Gastroesophageal sphincter (tissue), 4 donors: ENCODE measurements around the gene TRAPPC14. TPM values are rescaled to one million over a fixed set of nuclear protein-coding genes. Genes with fewer than 3 reads are reported as not detected.

Experiments used
- ATAC-seq: fragments of 150-250 bp; one replicate; pipeline ENCODE4 v1.9.1; 2016; ENCODE audit warnings: mild to moderate bottlenecking, moderate library complexity
- H3K27ac ChIP-seq, 4 donors: fragments of 200-600 bp; sonication (generic) in 3 of 4; 1 replicate in 3 of 4; 2 replicates in 1 of 4; pipeline ENCODE4 v1.5.1; 2016 to 2019
- H3K27me3 ChIP-seq: fragments of 200-600 bp; sonication (generic); one replicate; pipeline ENCODE4 v1.5.1; 2019
- H3K36me3 ChIP-seq, 2 donors: fragments of 200-600 bp; sonication (generic); one replicate each; pipeline ENCODE4 v1.5.1; 2019; ENCODE audit warnings: control low read depth in 1 of 2
- H3K4me1 ChIP-seq, 3 donors: fragments of 200-600 bp; sonication (generic); 1 replicate in 2 of 3; 2 replicates in 1 of 3; pipeline ENCODE4 v1.5.1; 2016 to 2019; ENCODE audit warnings: control low read depth in 2 of 3
- H3K4me3 ChIP-seq, 2 donors: fragments of 200-600 bp; sonication (generic); one replicate each; pipeline ENCODE4 v1.5.1; 2019; ENCODE audit warnings: mild to moderate bottlenecking in 1 of 2, moderate library complexity in 1 of 2
- H3K9me3 ChIP-seq, 3 donors: fragments of 200-600 bp; sonication (generic); one replicate each; pipeline ENCODE4 v1.5.1; 2017 to 2019; ENCODE audit warnings: control low read depth in 2 of 3
- CTCF ChIP-seq, 4 experiments: fragments of 200-600 bp in 2 of 4; fragments of 450-650 bp in 2 of 4; sonication (generic) in 1 of 4; IDR thresholded peaks; one replicate each; pipeline ENCODE4 v1.5.1; 2017 to 2019; ENCODE audit warnings: antibody characterized with exemption in 4 of 4, mild to moderate bottlenecking in 2 of 4, moderate library complexity in 2 of 4
- EP300 ChIP-seq: sonication (generic); formaldehyde crosslinking; IDR thresholded peaks from one replicate; pipeline ENCODE4 v1.6.1; 2017; ENCODE audit warnings: antibody characterized with exemption, mild to moderate bottlenecking
- POLR2A ChIP-seq, 2 donors: fragments of 450-650 bp; IDR thresholded peaks; one replicate each; pipeline ENCODE4 v1.6.1; 2017; ENCODE audit warnings: antibody characterized with exemption in 2 of 2, mild to moderate bottlenecking in 2 of 2, moderate library complexity in 1 of 2
- POLR2AphosphoS5 ChIP-seq: sonication (generic); formaldehyde crosslinking; IDR thresholded peaks from one replicate; pipeline ENCODE4 v1.6.1; 2017; ENCODE audit warnings: antibody characterized with exemption
- WGBS, 2 donors: methylation state at CpG; one replicate each; pipeline ENCODE4 v1.1.5; 2018; ENCODE audit warnings: low coverage in 1 of 2; 5-methylcytosine and 5-hydroxymethylcytosine counted together
- total RNA-seq, 4 donors: library from RNA; depleted of rRNA; stranded (reverse); fragments of >200 nt; gene quantifications; one replicate each; pipeline ENCODE4 v1.1.0, GENCODE V29; 2016

Gene TRAPPC14
- total RNA-seq, 4 donors from 2014 or later, result 3.0 to 7.8 (median 7.3) TPM

GRCh38 chr7:100157069-100157333 is 1.5 kb downstream of the TRAPPC14 start:
- ATAC-seq, result no peak
- peaks cover 0 to 50% of the 10 kb centered on the region in 2 donors for H3K36me3 ChIP-seq
- H3K27ac ChIP-seq, result peak overlapping the region in 3 of 4 donors; percentile 84 to 89 (median 85)
- no peaks in the 10 kb centered on the region for H3K27me3 ChIP-seq
- H3K4me3 ChIP-seq, result no peak overlapping the region
- peaks cover 0 to 40% (median 14%) of the 10 kb centered on the region in 3 donors for H3K4me1 ChIP-seq
- no CpG with 5 or more reads among the region's 5 CpGs for WGBS, 2 donors
- no peaks in the 10 kb centered on the region for H3K9me3 ChIP-seq
- TF ChIP-seq EP300 (no peak), CTCF (IDR thresholded peaks at IDR 0.05) (no peak), POLR2A (IDR thresholded peaks at IDR 0.05) (no peak), POLR2AphosphoS5 (no peak)

- H3K36me3 ChIP-seq, result peaks cover 0 to 55% of the 10 kb centered on the region in 2 donors
- WGBS, 2 donors, result 82% methylated on average over 12 of the region's 16 CpGs; no CpG with 5 or more reads in 1 of the 2 donors
These were observed 2.0 kb downstream of the TRAPPC14 start for GRCh38 chr7:100156331-100157068.

GRCh38 chr7:100155553-100156317 is 2.8 kb downstream of the TRAPPC14 start:
- Histone ChIP-seq H3K27me3 (no peaks in the 10 kb centered on the region), H3K4me1 (peaks cover 0 to 49% (median 14%) of the 10 kb centered on the region in 3 donors), H3K36me3 (peaks cover 0 to 59% of the 10 kb centered on the region in 2 donors), H3K9me3 (no peaks in the 10 kb centered on the region), H3K4me3 (no peak overlapping the region), H3K27ac (no peak overlapping the region)
- no peak for ATAC-seq
- no peak for TF ChIP-seq EP300
- TF ChIP-seq POLR2AphosphoS5, result no peak
- no peak for TF ChIP-seq CTCF (IDR thresholded peaks at IDR 0.05)
- WGBS, 2 donors, result 40 to 89% methylated on average over 2 to 5 of the region's 20 CpGs

More at GRCh38 chr7:100156331-100157068, 2.0 kb downstream of the TRAPPC14 start:
- no peaks in the 10 kb centered on the region for H3K9me3 ChIP-seq
- H3K27me3 ChIP-seq, result no peaks in the 10 kb centered on the region
- no peak for TF ChIP-seq EP300
- no peak for TF ChIP-seq POLR2A (IDR thresholded peaks at IDR 0.05)
- TF ChIP-seq POLR2AphosphoS5, result no peak
- no peak for TF ChIP-seq CTCF (IDR thresholded peaks at IDR 0.05)
- ATAC-seq, result no peak
- peaks cover 0 to 44% (median 14%) of the 10 kb centered on the region in 3 donors for H3K4me1 ChIP-seq
- no peak overlapping the region for H3K4me3 ChIP-seq
- H3K27ac ChIP-seq, result peak overlapping the region in 3 of 4 donors; percentile 84 to 89 (median 85)

GRCh38 chr7:100154651-100155491 is 3.7 kb downstream of the TRAPPC14 start:
- no peak for ATAC-seq
- Histone ChIP-seq H3K27me3 (no peaks in the 10 kb centered on the region), H3K4me1 (peaks cover 0 to 58% (median 16%) of the 10 kb centered on the region in 3 donors), H3K9me3 (no peaks in the 10 kb centered on the region), H3K27ac (no peak overlapping the region), H3K4me3 (no peak overlapping the region), H3K36me3 (peaks cover 0 to 59% of the 10 kb centered on the region in 2 donors)
- WGBS, 2 donors, result 42 to 60% methylated on average over 1 to 6 of the region's 30 CpGs
- no peak for TF ChIP-seq CTCF (IDR thresholded peaks at IDR 0.05)
- TF ChIP-seq POLR2AphosphoS5, result no peak
- no peak for TF ChIP-seq EP300
- TF ChIP-seq POLR2A (IDR thresholded peaks at IDR 0.05), result no peak
